HuH-7.5 (cell line): ENCODE measurements around the gene BPIFB3.

Experiments
- DNase-seq: peaks from one replicate; pipeline ENCODE4 v3.0.0; 2011; ENCODE audit warnings: low spot score

The BPIFB3 gene

DNA sequence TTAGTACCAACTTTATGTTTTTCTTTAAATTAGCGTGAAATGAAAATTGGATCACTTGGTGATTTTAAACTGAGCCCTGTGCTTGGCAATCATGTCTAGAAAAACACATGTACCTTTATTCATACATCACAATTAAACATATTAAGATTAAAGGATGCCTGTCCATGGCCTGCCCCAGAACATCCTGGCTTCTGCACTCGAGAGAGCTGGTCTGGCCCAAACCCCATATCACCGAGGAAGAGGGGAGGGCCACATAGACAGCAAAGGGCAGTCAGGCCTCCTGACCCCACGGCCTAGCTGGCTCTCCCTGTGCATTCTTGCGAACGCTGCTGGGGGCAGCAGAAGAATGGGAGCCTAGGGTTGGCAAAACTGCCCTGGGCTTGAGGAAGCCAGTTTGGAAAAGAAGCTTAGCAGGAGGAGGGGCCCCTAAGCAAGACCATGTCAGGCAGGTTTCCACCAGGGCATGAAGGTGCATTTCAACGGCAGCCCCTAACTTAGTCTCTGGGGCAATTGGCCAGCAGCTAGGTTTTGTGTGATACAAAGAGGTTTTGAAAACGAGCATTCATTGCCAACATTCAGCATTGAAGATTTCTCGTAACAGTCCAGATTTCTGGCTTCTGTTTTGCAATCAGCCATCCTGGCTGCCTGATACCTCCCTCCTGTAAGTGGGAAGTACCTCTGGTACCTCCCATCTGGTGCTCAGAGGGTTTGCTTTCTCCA lies 8.6 kb downstream of the BPIFB3 start:
- DNase-seq, result no peak

DNA sequence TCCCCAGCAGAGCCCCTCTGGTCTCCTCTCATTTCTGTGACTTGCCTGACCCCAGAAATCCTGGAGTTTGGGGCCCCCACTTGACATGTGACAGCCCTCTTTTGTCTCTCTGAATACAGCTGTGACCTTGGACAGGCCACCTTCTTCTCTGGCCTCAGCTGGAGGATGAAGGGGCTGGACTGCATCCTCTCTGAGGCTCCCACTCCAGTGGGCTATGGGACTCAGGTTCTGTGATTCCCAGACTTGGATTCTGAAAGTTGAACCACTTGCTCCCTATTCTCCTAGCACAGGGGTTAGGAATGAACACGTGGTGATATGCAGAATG lies 9.1 kb downstream of the BPIFB3 start:
- no peak for DNase-seq

DNA sequence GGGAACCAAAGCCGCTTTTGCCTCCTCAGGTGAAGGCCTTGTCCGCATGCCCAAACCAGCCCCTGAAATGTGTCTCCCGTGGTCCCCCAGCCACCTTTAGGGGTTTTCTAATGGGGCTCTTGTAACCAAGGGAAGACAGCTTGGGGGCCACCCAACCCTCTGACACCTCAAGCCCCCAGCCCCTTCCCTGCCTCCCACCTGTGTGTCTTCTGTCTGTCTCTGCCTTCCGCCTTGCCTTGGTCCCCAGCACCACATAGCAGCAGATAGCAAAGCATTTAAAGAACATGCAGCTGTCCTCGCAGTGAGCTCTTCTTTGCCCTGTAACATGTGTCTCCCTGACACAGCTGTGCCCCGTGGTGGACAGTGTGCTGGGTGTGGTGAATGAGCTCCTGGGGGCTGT lies 9.6 kb downstream of the BPIFB3 start:
- DNase-seq, result no peak

DNA sequence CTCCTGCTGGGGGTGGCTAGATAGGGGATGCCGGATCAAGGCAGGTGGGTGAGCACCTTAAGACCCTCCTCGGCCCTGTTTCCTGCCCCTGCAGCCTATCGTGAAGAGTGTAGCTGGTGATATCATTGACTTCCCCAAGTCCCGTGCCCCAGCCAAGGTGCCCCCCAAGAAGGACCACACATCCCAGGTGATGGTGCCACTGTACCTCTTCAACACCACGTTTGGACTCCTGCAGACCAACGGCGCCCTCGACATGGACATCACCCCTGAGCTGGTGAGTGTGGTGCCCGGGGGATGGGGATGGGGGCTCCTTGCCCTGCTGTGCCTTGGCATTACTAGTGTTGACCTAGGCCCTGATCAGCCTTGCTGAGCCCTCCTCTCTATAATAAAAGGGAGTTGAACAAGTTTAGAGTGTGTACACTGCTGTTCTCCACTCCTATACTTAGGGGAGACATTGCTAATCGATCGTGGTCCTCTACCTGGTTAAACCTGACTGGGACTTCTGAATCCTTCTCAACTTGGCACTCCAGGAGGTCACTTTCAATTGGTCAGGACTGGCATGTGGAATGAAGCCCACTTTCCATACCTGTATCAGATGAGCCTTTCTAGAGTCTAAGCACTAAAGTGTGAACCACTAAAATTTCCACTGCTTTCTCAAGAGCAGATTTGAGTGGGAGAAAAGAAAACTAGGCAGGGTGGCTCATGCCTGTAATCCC lies 11.0 kb downstream of the BPIFB3 start:
- no peak for DNase-seq

DNA sequence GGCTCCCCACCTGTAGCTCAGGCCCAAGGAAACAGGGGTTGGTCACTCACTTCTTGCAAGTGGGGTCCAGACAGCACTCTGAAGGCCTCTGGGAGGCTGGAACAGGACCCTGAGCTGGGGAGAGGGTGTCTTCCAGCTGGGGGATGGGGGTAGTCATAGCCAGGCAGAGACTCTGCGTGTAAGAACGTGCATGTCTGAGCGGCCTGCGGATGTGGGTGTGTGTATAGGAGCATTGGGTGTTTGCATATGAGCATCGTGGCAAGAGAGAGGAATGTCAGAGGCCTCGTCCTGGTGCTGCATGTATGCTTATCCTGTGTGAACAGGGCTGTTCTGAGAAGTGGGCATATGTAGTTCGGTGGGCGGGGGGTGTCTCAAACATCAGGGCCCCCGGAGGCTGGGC lies 12.1 kb downstream of the BPIFB3 start:
- DNase-seq, result no peak

DNA sequence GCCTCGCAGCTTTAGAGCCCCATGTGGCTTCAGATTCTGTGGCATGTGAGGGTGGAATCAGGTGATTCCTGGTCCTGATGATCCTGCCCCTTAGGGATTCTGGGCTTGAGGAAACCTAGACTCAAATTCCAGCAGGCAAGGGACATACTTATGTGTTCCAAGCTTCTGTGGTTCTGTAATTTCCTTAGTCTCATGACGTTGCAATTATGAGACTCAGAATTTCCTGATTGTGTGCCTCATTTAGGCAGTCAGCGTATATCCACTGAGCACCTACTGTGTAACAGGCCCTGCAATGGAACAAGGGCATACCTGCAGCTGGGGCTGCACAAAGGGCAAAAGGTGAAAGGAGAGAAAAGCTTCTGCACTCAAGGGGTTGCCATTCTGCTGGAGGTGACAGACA lies 14.1 kb downstream of the BPIFB3 start:
- no peak for DNase-seq

DNA sequence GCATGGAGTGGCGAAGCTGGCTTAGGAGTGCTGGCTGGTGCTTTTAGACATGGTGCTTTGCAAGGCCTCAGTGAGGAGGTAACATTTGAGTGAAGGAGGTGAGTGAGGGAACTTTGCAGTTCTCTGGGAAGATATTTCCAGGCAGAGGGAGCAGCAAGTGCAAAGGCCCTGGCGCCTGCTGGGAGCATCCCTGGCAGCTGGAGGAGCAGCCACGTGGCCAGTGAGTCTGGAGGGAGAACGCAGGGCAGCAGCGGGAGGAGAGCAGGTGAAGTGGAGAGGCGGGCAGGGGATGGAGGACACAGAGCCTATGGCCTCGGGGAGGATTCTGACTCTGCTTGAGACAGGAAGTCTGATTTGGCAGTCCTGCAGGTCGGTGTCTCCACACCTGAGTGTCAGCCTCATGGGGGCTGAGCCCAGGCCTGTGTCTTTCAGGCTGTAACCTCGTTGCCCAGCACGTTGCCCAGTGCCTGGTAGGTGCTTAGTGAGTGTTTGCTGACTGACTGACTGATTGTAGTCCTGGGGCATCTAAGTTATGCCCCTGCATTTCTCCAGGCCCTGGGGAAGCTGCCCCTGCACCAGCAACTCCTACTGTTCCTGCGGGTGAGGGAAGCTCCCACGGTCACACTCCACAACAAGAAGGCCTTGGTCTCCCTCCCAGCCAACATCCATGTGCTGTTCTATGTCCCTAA lies 14.7 kb downstream of the BPIFB3 start:
- no peak for DNase-seq

DNA sequence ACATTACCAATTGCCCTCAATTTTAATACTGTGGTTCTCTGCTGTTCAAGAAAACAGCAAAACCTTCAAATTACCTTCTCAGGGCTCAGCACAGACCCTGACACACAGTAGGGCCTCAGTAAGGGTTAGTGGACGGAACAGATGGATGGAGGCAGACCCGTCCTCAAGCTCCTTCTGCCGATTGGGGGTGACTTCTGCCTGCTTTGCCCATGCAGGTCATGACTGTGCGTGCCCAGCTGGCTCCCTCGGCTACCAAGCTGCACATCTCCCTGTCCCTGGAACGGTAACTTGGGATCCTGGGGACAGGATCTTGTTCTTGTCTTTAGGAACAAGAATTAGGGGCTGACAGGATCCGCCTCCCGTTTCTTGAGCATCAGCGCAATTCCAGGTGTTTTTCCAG lies 16.0 kb downstream of the BPIFB3 start:
- DNase-seq, result no peak

DNA sequence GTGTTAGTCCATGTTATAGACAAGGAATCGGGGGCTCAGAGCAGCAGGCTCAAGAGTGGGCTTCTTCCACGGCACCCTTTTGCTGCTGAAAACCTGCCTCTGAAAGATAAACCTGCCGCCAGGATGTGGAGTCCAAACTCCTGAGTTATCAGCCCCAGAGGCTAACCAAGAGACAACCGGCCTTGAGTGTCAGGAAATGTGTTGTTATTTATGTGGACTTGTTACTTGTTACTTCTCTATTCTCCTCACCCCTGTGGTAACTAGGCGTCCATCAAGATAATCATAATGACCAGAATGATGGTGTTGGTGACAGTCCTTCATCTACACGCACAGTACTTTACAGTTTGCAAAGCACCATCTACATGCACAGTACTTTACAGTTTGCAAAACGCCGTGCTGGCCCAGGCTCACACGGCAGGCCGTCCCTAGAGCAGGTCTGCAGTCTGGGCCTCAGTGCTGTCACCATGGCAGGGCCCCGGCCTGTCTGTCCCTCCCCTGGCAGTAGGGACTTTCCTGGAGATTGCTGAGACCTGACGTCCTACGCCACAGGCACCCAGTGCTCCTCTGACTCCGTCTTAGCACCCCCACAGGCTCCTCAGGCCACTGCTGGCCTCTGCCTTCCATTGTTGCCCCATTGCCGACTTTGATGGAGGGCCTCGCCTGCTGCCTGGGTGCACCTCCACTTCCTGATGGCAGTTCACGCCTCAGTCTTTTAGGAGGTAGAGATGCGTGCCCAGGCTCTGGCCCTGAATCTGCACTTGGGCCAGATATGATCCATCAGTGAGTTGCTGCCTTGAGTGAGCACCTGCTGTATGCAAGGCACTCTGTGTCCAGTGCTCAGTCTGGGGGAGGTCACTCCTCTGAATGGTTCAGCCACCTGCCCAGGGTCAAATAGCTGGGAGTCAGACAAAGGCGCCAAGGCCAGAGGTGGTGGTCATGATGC lies 16.7 kb downstream of the BPIFB3 start:
- no peak for DNase-seq

DNA sequence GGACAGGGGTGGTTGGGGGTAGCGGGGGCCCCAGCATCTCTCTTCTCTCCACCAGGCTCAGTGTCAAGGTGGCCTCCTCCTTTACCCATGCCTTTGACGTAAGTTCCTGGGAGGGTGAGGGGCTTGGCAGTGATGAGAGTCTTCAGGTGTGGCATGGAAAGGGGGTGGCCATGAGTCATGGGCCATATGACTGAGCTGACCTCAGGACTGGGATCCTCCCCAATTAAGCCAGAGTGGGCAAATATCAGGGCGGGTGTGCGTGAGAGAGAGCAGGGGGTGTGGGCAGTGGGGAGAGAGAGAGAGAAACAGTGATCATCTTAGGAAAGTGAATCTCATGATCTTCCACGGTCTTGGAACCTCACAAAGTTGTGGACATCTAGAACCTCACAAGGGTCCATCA lies 17.5 kb downstream of the BPIFB3 start:
- no peak for DNase-seq

DNA sequence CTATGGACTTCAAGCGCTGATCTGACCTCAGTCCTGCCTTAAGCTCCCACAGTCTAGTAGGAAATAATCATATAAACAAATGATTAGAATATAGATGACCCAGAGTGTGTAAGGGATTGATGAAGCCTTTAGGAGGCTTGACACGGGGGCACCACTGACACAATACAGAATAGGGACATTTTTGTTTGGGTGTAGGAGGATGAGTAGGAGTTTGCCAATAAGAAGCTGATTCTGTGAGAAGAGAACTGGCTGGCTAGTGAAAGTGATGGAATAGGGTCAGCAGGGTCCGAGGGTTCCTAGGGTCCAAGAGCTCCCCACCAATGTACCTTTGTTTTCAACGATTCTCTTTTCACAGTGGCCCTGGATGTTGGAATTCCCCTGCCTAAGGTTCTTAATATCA lies 18.7 kb downstream of the BPIFB3 start:
- DNase-seq, result no peak

DNA sequence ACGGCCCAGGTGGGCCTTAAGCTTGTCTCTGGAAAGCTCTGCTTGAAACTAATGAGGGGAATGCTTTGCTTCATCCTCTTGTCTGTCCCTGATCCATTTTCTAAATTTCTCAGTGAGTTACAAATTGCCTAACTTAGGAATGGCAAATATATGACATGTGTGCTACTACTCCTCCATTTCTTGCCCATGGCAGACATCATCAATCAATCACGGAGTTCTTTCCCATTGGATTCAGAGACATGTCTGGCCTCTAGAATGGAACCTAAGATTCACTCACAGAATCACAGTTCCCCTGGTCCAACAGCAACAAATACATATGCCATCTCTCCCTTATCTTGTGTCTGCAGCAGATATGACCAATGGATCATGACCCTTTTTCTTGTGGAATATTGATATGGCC lies 19.1 kb downstream of the BPIFB3 start:
- DNase-seq, result no peak

DNA sequence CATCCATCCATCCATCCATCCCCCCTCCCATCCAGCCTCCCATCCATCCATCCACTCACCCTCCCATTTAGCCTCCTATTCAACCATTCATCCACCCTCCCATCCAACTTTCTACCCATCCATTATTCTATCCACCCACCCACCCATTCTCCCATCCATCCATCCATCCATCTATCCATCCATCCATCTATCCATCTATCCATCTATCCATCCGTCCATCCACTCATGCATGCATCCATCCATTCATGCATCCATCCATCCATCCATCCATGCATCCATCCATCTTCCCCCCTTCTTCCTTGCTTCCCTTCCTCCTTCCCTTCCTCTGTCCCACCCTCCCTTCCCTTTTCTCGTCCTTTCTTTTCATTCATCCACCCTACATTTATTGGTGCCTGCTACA lies 21.0 kb downstream of the BPIFB3 start:
- DNase-seq, result no peak

DNA sequence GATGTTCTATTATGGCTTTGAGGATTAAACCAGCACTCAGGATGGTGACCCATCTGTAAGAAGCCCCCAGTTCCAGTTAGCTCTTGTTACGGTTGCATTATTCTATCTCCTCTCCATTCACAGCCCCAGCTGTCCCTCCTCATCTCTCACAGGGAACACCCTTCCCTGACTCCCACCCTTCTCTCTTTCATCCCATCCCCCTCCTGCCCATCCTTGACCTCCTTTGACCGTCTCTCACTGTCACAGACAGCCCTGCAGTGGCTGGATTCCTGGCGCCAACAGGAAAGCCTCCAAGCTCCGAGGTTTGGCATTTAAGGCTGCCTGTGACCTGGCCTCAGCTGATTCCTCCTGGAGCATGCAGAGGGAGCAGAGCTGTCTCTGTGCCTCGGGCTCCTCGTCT lies 21.6 kb downstream of the BPIFB3 start:
- no peak for DNase-seq

DNA sequence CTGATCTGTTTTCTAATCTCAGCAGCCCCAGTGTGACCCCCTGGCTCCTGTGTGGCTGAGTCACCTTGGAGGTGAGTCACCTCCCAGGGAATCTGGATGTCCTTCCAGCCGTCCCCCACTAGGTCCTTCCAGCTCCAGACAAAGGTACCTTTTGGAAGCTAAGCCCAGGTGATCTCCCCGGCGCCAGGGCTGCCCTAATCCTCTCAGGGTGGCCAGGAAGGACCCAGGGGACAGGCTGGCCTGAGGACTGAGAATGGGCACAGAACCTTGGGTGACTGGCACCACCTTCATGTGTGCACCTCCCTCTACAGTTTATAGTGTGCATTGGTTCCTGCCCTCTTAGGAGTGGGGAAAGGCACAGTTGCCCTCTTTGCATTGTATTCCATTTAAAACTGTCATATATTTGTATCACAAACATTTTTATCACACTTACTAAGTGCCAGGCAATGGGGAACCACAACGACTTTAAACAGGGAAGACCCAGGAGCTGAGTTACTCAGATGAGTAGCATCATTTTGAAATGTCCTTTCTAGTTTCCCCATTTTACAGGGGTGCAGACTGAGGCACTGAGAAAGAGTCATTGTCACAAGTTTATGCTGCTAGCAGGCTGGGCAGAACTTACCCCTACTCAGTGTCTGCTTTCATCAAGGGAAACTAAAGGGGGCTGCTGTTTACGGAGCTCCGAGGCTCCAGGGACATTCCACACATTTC lies 23.1 kb downstream of the BPIFB3 start:
- DNase-seq, result no peak

DNA sequence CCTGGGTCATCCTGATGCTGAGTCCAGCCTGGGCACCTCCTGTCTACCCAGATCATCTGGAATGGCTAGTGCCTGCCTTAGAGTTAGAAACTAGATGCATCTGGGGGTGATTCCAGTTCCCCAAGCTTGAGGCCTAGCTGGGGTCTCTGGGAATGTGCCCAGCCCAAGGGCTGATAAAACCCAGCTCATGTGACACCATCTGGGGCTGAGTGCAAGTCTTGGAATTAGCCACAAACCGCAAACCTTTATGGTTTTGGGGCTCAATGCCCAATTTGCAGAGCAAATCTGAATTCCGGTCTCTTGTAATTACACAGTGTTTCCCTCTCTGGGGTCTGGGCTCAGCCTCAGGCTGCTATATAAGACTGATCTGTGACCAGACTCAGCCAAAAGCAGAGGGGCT lies 25.6 kb downstream of the BPIFB3 start, which contains the start of gene BPIFB4:
Gene BPIFB4 (plus strand): TSS at position 385 of the 400 bp plus-strand sequence. CDS start 1,884 bp downstream, outside the sequence.
- no peak for DNase-seq

DNA sequence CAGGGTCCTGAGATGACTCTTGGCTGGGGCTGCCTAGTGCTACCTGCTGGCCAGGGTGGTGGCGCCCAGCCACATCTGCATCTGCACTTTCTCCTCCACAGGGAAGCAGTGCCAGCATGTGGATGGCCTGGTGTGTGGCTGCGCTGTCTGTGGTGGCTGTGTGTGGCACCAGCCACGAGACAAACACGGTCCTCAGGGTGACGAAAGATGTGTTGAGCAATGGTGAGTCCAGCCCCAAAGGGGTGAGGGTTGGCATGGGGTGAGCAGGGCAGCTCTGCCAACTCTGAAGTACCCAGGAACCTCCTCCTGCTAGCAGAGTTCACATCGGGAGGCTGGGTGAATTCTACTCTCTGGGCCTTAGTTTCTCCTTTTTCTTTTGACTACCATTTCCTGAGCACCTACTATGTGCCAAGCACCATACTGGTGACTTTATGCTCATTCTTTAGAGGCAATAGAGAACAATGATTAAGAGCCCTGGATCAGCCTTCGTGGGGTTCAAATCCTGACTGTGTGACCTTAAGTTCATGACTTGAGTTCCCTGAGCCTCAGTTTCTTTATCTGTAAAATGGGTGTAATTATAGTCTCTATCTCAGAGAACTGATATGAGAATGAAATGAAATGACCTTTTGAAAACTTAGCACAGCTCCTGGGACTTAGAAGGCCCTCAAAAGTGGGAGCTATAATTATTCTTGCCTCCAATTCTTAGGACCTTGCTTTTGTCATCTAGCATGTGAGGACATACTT lies 27.9 kb downstream of the BPIFB3 start:
- no peak for DNase-seq

DNA sequence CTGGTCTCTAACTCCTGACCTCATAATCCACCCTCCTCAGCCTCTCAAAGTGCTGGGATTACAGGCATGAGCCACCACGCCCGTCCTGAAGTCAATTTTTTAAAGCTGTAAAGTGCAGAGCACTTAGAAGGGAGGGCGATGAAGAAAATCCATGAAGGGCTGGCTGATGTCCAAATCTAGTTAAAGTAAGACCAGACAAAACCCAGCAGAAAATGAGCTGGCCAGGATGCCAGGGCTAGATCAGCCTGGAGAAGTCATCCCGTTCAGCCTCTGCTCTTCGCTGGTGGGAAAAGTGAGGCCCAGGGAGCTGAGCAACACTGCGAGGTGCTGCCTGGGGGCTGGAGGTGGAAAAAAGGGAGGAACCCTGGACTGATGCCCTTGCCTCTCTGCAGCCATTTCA lies 28.8 kb downstream of the BPIFB3 start:
- no peak for DNase-seq

DNA sequence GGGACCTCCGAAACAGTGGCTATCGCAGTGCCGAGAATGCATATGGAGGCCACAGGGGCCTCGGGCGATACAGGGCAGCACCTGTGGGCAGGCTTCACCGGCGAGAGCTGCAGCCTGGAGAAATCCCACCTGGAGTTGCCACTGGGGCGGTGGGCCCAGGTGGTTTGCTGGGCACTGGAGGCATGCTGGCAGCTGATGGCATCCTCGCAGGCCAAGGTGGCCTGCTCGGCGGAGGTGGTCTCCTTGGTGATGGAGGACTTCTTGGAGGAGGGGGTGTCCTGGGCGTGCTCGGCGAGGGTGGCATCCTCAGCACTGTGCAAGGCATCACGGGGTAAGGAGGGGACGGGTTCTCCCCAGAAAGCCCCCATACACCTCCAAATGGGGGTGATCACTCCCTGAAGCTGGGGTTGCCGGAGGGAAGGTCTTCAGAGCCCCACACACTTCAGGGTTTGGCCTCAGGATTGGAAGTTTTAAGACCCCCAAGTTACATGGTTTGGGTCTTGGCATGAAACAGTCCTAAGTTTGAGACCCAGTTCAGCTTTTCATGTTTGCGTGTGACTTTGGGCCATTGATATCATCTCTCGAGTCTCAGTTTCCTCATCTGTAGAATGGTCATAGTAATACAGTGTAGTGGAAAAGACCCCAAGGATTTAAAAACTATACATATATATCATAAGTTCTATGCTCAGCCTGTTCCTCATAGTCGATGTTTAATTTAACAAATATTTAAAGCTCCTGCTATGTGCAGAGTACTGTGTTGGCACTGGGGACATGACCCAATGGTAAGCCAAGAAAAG lies 30.0 kb downstream of the BPIFB3 start:
- no peak for DNase-seq

DNA sequence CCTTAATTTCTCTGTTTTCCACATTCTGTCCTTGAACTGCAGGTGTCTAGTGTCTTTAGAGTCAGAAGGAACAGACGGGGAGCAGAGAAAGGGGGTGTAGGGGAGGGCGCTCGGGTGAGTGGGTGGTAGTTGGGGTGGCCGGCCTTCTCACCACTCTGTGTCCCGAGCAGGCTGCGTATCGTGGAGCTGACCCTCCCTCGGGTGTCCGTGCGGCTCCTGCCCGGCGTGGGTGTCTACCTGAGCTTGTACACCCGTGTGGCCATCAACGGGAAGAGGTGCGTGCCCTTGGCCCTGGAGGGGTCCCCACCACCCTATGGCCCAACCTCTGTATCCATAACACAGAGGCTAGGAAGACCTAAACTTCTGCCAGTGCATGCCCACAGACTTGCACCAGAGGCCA lies 31.0 kb downstream of the BPIFB3 start:
- no peak for DNase-seq
